Naive thymus-derived CD4-positive, alpha-beta T cell (primary cell): Measurements from ENCODE around the gene EIF2B1. TPM values are rescaled to one million over a fixed set of nuclear protein-coding genes. Genes with fewer than 3 reads are reported as not detected.

Experiments
- ATAC-seq: fragments of 150-1000 bp; cut with Tn5 transposase; 2 replicates; pipeline ENCODE4 v1.10.0; 2021; ENCODE audit warnings: mild to moderate bottlenecking, moderate library complexity
- CTCF ChIA-PET: fragments of 350-600 bp; sonication (Branson Sonifier 250); formaldehyde crosslinking; loops from one replicate; lab custom pipeline; 2021; ENCODE audit warnings: antibody characterized with exemption; lab: Charles Lee
- POLR2A ChIA-PET: fragments of 350-600 bp; sonication (Branson Sonifier 250); formaldehyde crosslinking; loops from one replicate; lab custom pipeline; 2021; ENCODE audit warnings: antibody characterized with exemption, inconsistent platforms; lab: Charles Lee
- DNase-seq, 9 donors: peaks; one replicate each; pipeline versions ENCODE4 v3.0.0 to v3.0.0-alpha.2; 2020 to 2022; ENCODE audit warnings: mixed read lengths in 1 of 9
- H3K27ac ChIP-seq: one replicate; pipeline ENCODE4 v1.7.0; 2013; ENCODE audit warnings: mild to moderate bottlenecking, low read depth, low read length, moderate library complexity
- H3K27me3 ChIP-seq, 2 donors: one replicate each; pipeline ENCODE4 v1.7.0; 2013; ENCODE audit warnings: low read length in 2 of 2, mild to moderate bottlenecking in 2 of 2, moderate library complexity in 2 of 2; ENCODE audit not compliant: control insufficient read depth in 2 of 2, insufficient read depth in 2 of 2
- H3K36me3 ChIP-seq, 3 experiments: 1 replicate in 2 of 3; 2 replicates in 1 of 3; pipeline ENCODE4 v1.7.0; 2013; ENCODE audit warnings: low read length in 3 of 3, mild to moderate bottlenecking in 3 of 3, moderate library complexity in 1 of 3; ENCODE audit not compliant: insufficient read depth in 3 of 3, control insufficient read depth in 2 of 3
- H3K4me1 ChIP-seq, 2 donors: one replicate each; pipeline ENCODE4 v1.7.0; 2013; ENCODE audit warnings: low read length in 2 of 2, mild to moderate bottlenecking in 2 of 2, moderate library complexity in 1 of 2; ENCODE audit not compliant: control insufficient read depth in 2 of 2, insufficient read depth in 2 of 2
- H3K4me3 ChIP-seq: 2 replicates; pipeline ENCODE4 v1.7.0; 2013; ENCODE audit warnings: mild to moderate bottlenecking, low read length
- H3K9me3 ChIP-seq, 3 experiments: 1 replicate in 2 of 3; 2 replicates in 1 of 3; pipeline ENCODE4 v1.7.0; 2013; ENCODE audit warnings: low read length in 3 of 3; ENCODE audit not compliant: control insufficient read depth in 2 of 3
- H3K27ac Mint-ChIP-seq, 9 donors: one replicate each; pipeline ENCODE4 v1.8.0; 2020 to 2022; ENCODE audit warnings: mixed read lengths in 9 of 9, mild to moderate bottlenecking in 8 of 9, moderate library complexity in 5 of 9, inconsistent platforms in 2 of 9
- H3K27me3 Mint-ChIP-seq, 5 donors: one replicate each; pipeline ENCODE4 v1.8.0; 2021 to 2022; ENCODE audit warnings: mixed read lengths in 5 of 5, mild to moderate bottlenecking in 1 of 5
- H3K36me3 Mint-ChIP-seq, 5 donors: one replicate each; pipeline ENCODE4 v1.8.0; 2020 to 2022; ENCODE audit warnings: mixed read lengths in 5 of 5, mild to moderate bottlenecking in 3 of 5, inconsistent platforms in 1 of 5
- H3K4me1 Mint-ChIP-seq, 7 donors: one replicate each; pipeline ENCODE4 v1.8.0; 2020 to 2022; ENCODE audit warnings: mixed read lengths in 7 of 7, mild to moderate bottlenecking in 3 of 7, inconsistent platforms in 1 of 7
- H3K4me3 Mint-ChIP-seq, 10 donors: one replicate each; pipeline ENCODE4 v1.8.0; 2020 to 2022; ENCODE audit warnings: mild to moderate bottlenecking in 10 of 10, mixed read lengths in 10 of 10, moderate library complexity in 6 of 10, inconsistent platforms in 2 of 10
- H3K9me3 Mint-ChIP-seq, 11 donors: one replicate each; pipeline ENCODE4 v1.8.0; 2020 to 2022; ENCODE audit warnings: mixed read lengths in 11 of 11, mild to moderate bottlenecking in 4 of 11, inconsistent platforms in 1 of 11, moderate library complexity in 1 of 11
- intact Hi-C, 2 donors: fragments of 100-400 bp; cut with micrococcal nuclease; formaldehyde crosslinking; loops; one replicate each; pipeline ENCODE4 v1.15.1; 2023
- polyA plus RNA-seq, 2 donors: library from polyadenylated mRNA; unstranded; fragments of 300-500 nt; fragmentation: Illumina TruSeq; gene quantifications; one replicate each; pipeline ENCODE4 v1.2.3, GENCODE V29; 2021
- total RNA-seq, 6 experiments: library from RNA in 5 of 6; stranded (reverse) in 5 of 6; gene quantifications; 1 replicate in 5 of 6; 2 replicates in 1 of 6; pipeline ENCODE4 v1.2.3 and lab custom pipeline; 2021 to 2026

EIF2B1 gene
- total and polyA plus RNA-seq, 7 experiments from 2014 or later = 44.0 to 74.3 (median 55.0) TPM

DNA sequence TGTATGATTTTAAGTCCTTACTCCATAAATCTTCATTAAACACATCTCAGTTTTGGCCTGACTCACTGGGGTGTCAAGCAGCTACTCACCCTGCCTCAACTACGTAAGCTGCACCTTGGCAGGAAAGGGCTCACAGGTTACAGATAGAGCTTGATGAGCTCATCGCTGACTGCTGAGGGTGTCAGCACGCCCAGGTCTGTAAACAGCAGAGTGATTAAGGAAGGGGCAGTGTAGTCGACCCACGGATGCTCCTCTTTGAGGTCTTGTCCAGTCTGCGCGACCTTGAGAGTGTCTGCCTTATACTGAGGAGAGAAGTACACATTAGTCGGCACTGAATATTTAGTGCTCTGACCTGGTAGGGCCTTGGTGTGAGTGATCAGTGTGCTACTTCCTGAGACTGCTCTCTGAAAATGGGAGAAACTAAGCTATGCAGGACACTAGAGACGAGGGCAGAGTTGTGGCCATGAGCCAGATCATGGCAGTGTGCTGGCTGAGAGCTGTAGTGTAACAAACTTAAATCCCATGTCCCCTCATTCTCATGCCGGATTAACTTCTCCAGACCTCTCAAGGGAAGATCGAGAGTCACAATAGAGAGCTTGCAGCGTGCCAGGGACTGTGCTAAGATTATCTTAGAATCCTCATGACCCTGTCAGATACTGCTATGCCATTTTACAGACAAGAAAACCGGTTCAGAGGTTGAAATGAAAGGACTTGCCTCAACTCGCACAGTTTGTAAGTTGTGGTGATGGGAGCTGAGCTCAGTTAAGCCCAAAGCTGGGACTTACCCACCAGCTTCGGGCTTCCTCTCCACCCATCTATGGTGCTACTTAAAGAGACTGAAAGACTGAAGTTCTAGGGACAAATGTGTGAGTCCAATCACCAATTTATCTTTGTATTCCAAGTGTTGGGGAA is 11.6 kb downstream of the EIF2B1 start:
- H3K27me3 Mint-ChIP-seq = no peaks in the 10 kb centered on the region
- no peak overlapping the region for H3K4me3 Mint-ChIP-seq
- H3K27me3 ChIP-seq = no peaks in the 10 kb centered on the region
- H3K36me3 ChIP-seq = peaks cover 16 to 71% (median 34%) of the 10 kb centered on the region in 3 experiments
- intact Hi-C loops = no loop called here
- no peaks in the 10 kb centered on the region for H3K9me3 ChIP-seq
- H3K4me3 ChIP-seq = no peak overlapping the region
- no peak overlapping the region for H3K27ac ChIP-seq
- H3K9me3 Mint-ChIP-seq = no peaks in the 10 kb centered on the region
- ATAC-seq (no peak), DNase-seq (no peak)
- H3K36me3 Mint-ChIP-seq = peaks cover 0 to 58% (median 31%) of the 10 kb centered on the region in 5 donors
- ChIA-PET CTCF (interaction anchor here (0.6 to 1.1 kb wide), 2 partner anchors 9 to 40 kb away, joined by 3 to 6 read pairs; no protein-coding TSS in a partner anchor), POLR2A (interaction anchor here (0.9 kb wide), 1 partner anchor 17 kb away, joined by 3 read pairs; no protein-coding TSS in a partner anchor)
- H3K4me1 ChIP-seq = peaks cover 0 to 4% of the 10 kb centered on the region in 2 donors
- H3K4me1 Mint-ChIP-seq = peaks cover 0 to 5% (median 3%) of the 10 kb centered on the region in 7 donors
- peak overlapping the region in 3 of 9 donors; percentile 38 to 59 (median 41) for H3K27ac Mint-ChIP-seq

DNA sequence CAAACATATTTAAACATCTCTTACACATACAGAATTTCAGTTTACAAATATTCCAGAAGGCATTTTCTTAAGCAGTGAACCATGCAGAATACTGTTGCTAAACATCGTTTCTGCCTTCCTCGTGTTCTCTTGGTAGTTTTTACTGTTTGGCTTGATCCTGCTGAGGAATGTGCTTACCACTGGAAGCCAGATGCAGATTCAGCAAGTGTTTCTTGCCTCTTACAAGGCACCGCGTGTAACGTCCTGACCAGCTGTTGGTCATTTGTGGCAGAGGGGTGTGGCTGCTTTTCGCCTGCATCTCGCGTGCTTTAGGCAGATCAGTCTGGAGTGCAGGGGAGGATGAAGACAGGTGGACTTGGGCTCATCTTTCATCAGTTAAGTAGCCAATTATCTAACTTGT is 12.4 kb downstream of the EIF2B1 start:
- intact Hi-C loops = no loop called here
- POLR2A ChIA-PET = interaction anchor here (0.9 to 1.3 kb wide), 2 partner anchors 16 to 388 kb away, joined by 3 to 5 read pairs; partner anchors contain the start of genes MPHOSPH9 and MTRFR

DNA sequence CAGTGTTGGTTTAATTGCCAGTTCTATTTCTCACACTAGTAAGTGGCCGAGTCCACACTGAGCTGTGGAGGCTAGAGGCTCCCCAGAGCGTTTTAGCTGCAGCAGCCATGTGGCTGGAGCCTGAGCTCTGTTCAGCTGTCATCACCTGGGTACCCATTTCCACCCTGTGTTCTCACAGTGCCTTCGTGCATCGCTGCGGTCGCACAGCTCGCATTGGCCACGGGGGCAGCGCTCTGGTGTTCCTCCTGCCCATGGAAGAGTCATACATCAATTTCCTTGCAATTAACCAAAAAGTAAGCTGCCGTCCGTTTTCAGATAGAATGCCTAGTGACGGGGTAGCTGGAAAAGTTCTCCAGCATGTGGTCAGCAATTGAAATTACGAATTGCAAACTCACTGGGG is 15.9 kb downstream of the EIF2B1 start:
- ATAC-seq (no peak), DNase-seq (no peak)
- Mint-ChIP-seq H3K9me3 (no peaks in the 10 kb centered on the region), H3K27me3 (no peaks in the 10 kb centered on the region), H3K27ac (peak overlapping the region in 1 of 9 donors; percentile 47), H3K4me1 (peaks cover 0 to 5% (median 3%) of the 10 kb centered on the region in 7 donors), H3K36me3 (peaks cover 7 to 55% (median 30%) of the 10 kb centered on the region in 5 donors), H3K4me3 (no peak overlapping the region)
- H3K4me1 ChIP-seq = peaks cover 0 to 4% of the 10 kb centered on the region in 2 donors
- ChIA-PET CTCF (interaction anchor here (0.7 to 1.1 kb wide), 2 partner anchors 15 to 182 kb away, joined by 3 read pairs; partner anchors contain the start of gene DDX55), POLR2A (interaction anchor here (1.6 kb wide), 1 partner anchor 15 kb away, joined by 7 read pairs; the partner anchor contains the start of gene DDX55)
- H3K27me3 ChIP-seq = no peaks in the 10 kb centered on the region
- no peak overlapping the region for H3K4me3 ChIP-seq
- intact Hi-C loops = loop anchor here in 1 of 2 donors (5.0 kb wide), 1 partner anchor 35 kb away; the partner anchor contains the start of gene TMED2
- H3K9me3 ChIP-seq = no peaks in the 10 kb centered on the region
- no peak overlapping the region for H3K27ac ChIP-seq
- peaks cover 33 to 84% (median 34%) of the 10 kb centered on the region in 3 experiments for H3K36me3 ChIP-seq

More for the DNA sequence above, 12.4 kb downstream of the EIF2B1 start:
- Mint-ChIP-seq H3K36me3 (peaks cover 0 to 51% (median 29%) of the 10 kb centered on the region in 5 donors), H3K9me3 (no peaks in the 10 kb centered on the region), H3K4me3 (no peak overlapping the region), H3K27ac (peak overlapping the region in 3 of 9 donors; percentile 28 to 59 (median 49)), H3K27me3 (no peaks in the 10 kb centered on the region), H3K4me1 (peaks cover 0 to 5% (median 3%) of the 10 kb centered on the region in 7 donors)
- Histone ChIP-seq H3K36me3 (peaks cover 16 to 71% (median 32%) of the 10 kb centered on the region in 3 experiments), H3K27me3 (no peaks in the 10 kb centered on the region), H3K4me1 (peaks cover 0 to 4% of the 10 kb centered on the region in 2 donors), H3K27ac (no peak overlapping the region), H3K9me3 (no peaks in the 10 kb centered on the region), H3K4me3 (no peak overlapping the region)
- DNase-seq (no peak), ATAC-seq (no peak)
- CTCF ChIA-PET = interaction anchor here (1.1 kb wide), 1 partner anchor 8 kb away, joined by 6 read pairs; no protein-coding TSS in a partner anchor

DNA sequence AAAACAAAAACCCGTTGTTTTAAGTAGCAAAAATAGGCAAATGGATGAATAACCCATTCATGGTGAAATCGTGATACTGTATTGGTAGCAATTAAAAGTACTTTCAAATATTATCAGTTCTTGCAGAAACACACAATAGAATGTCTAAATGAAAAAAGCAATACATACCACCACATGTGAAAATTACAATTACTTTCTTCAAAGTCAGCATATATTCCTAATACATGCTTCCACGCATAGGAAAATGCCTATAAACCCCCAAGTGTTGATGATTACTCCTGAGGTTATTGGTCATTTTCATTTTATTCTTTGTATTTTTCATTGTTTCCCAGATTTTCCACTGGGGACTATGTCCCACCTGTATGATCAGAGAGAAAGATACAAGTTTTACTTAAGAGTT is 16.3 kb downstream of the EIF2B1 start:
- Mint-ChIP-seq H3K4me1 (peaks cover 0 to 5% (median 3%) of the 10 kb centered on the region in 7 donors), H3K9me3 (no peaks in the 10 kb centered on the region), H3K27me3 (no peaks in the 10 kb centered on the region), H3K36me3 (peaks cover 7 to 56% (median 30%) of the 10 kb centered on the region in 5 donors), H3K4me3 (no peak overlapping the region), H3K27ac (peak overlapping the region in 1 of 9 donors; percentile 47)
- ChIA-PET POLR2A (no interaction called here), CTCF (interaction anchor here (1.1 kb wide), 1 partner anchor 15 kb away, joined by 3 read pairs; the partner anchor contains the start of gene DDX55)
- H3K4me1 ChIP-seq = peaks cover 0 to 4% of the 10 kb centered on the region in 2 donors
- H3K9me3 ChIP-seq = no peaks in the 10 kb centered on the region
- peaks cover 33 to 84% (median 37%) of the 10 kb centered on the region in 3 experiments for H3K36me3 ChIP-seq
- no peak overlapping the region for H3K4me3 ChIP-seq
- H3K27ac ChIP-seq = no peak overlapping the region
- DNase-seq = no peak
- no peaks in the 10 kb centered on the region for H3K27me3 ChIP-seq
- ATAC-seq = no peak
- intact Hi-C loops = loop anchor here in 1 of 2 donors (5.0 kb wide), 1 partner anchor 35 kb away; the partner anchor contains the start of gene TMED2

DNA sequence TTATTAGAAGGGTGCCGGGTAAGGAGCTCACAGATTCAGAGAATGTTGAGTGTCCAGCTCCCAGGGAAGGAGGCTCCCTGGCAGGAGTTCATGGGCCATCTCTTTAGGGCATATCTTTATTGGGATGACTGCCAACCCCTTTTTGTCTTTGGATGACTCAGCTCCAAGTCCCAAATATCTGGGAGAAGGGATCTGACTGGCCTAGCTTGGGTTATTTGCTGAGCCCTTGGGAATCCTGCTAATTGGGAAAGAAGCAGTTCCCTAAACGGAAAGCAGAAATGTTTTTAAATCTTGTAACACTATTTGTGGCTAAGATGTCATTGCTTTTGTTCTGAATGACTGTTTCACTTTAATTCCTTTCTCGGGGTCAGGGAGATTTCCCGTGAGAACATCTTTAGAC is 19.0 kb downstream of the EIF2B1 start:
- peaks cover 0 to 10% (median 4%) of the 10 kb centered on the region in 7 donors for H3K4me1 Mint-ChIP-seq
- intact Hi-C loops = no loop called here
- H3K27ac ChIP-seq = no peak overlapping the region
- ChIA-PET POLR2A (interaction anchor here (0.6 kb wide), 1 partner anchor 372 kb away, joined by 3 read pairs; no protein-coding TSS in a partner anchor), CTCF (no interaction called here)
- H3K36me3 Mint-ChIP-seq = peaks cover 12 to 55% (median 29%) of the 10 kb centered on the region in 5 donors
- no peak for DNase-seq
- peaks cover 0 to 4% of the 10 kb centered on the region in 2 donors for H3K4me1 ChIP-seq
- H3K36me3 ChIP-seq = peaks cover 36 to 84% (median 36%) of the 10 kb centered on the region in 3 experiments
- H3K9me3 ChIP-seq = no peaks in the 10 kb centered on the region
- no peak overlapping the region for H3K4me3 Mint-ChIP-seq
- H3K27me3 Mint-ChIP-seq = no peaks in the 10 kb centered on the region
- H3K27ac Mint-ChIP-seq = peak overlapping the region in 1 of 9 donors; percentile 36
- H3K4me3 ChIP-seq = no peak overlapping the region
- no peaks in the 10 kb centered on the region for H3K27me3 ChIP-seq
- H3K9me3 Mint-ChIP-seq = no peaks in the 10 kb centered on the region
- ATAC-seq = no peak

DNA sequence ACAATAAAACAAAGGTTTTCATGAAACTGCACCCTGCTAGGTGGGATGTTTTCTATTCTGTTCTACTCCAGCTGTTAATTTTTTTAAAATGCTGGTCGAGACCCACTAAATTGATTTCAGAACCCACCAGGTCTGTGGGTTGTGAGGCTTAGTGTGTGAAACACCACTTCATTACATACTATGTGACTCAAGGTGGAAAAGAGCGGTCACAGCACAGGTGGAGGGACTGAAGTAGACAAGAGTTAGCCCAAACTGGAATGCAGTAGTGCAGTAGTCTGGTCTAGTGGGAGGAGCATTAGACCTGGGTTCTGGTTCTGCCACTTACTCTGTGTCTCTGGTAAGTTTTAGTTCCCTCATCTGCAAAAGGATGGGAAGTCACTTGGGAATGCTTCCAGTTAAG is 19.4 kb downstream of the EIF2B1 start:
- Histone ChIP-seq H3K27me3 (no peaks in the 10 kb centered on the region), H3K27ac (no peak overlapping the region), H3K4me1 (peaks cover 0 to 4% of the 10 kb centered on the region in 2 donors), H3K36me3 (peaks cover 36 to 85% (median 40%) of the 10 kb centered on the region in 3 experiments), H3K9me3 (no peaks in the 10 kb centered on the region), H3K4me3 (no peak overlapping the region)
- ATAC-seq (no peak), DNase-seq (no peak)
- H3K27ac Mint-ChIP-seq = peak overlapping the region in 1 of 9 donors; percentile 36
- no peak overlapping the region for H3K4me3 Mint-ChIP-seq
- ChIA-PET CTCF (interaction anchor here (1.5 kb wide), 1 partner anchor 7 kb away, joined by 6 read pairs; no protein-coding TSS in a partner anchor), POLR2A (interaction anchor here (0.6 kb wide), 1 partner anchor 372 kb away, joined by 3 read pairs; no protein-coding TSS in a partner anchor)
- intact Hi-C loops = no loop called here
- peaks cover 12 to 55% (median 25%) of the 10 kb centered on the region in 5 donors for H3K36me3 Mint-ChIP-seq
- H3K9me3 Mint-ChIP-seq = no peaks in the 10 kb centered on the region
- no peaks in the 10 kb centered on the region for H3K27me3 Mint-ChIP-seq
- H3K4me1 Mint-ChIP-seq = peaks cover 0 to 10% (median 4%) of the 10 kb centered on the region in 7 donors
